CD4-positive, alpha-beta T cell treated with Interleukin-15 for 4 hours (primary cell): ENCODE data around the gene PKD1L1.
"Not testable (repeated sequence)": the region's sequence is repeated elsewhere in the genome, so short reads cannot be mapped to it uniquely, and the experiment has no call there.

Experiments
- DNase-seq: peaks from one replicate; pipeline ENCODE4 v3.0.0-alpha.2; 2020; ENCODE audit warnings: low spot score

PKD1L1 gene

GRCh38 chr7:47794016-47794415, 154.2 kb downstream of the PKD1L1 start:
- DNase-seq: no peak

- not testable (repeated sequence) for DNase-seq
Observed at GRCh38 chr7:47793186-47793585, 155.1 kb downstream of the PKD1L1 start.

GRCh38 chr7:47792521-47793121, 155.6 kb downstream of the PKD1L1 start:
- no peak for DNase-seq

- DNase-seq: no peak
Observed at GRCh38 chr7:47791682-47792081, 156.6 kb downstream of the PKD1L1 start.

GRCh38 chr7:47788083-47788482, 160.2 kb downstream of the PKD1L1 start:
- DNase-seq: no peak

GRCh38 chr7:47787249-47788069, 160.8 kb downstream of the PKD1L1 start:
- DNase-seq: no peak

- DNase-seq: no peak
Observed at GRCh38 chr7:47786557-47787248, 161.6 kb downstream of the PKD1L1 start.

GRCh38 chr7:47785923-47786556, 162.2 kb downstream of the PKD1L1 start:
- DNase-seq: no peak

- no peak for DNase-seq
Observed at GRCh38 chr7:47783456-47784223, 164.6 kb downstream of the PKD1L1 start.

- no peak for DNase-seq
Observed at GRCh38 chr7:47782792-47783191, 165.5 kb downstream of the PKD1L1 start.

GRCh38 chr7:47782022-47782421, 166.2 kb downstream of the PKD1L1 start:
- no peak for DNase-seq

- DNase-seq: no peak
Observed at GRCh38 chr7:47780555-47780954, 167.7 kb downstream of the PKD1L1 start.

GRCh38 chr7:47779341-47779771, 168.9 kb downstream of the PKD1L1 start:
- DNase-seq: no peak

GRCh38 chr7:47778153-47778661, 170.1 kb downstream of the PKD1L1 start:
- DNase-seq: no peak

- DNase-seq: no peak
Observed at GRCh38 chr7:47777531-47778152, 170.6 kb downstream of the PKD1L1 start.

GRCh38 chr7:47776335-47776734, 171.9 kb downstream of the PKD1L1 start:
- no peak for DNase-seq

- DNase-seq: no peak
Observed at GRCh38 chr7:47775238-47775637, 173.0 kb downstream of the PKD1L1 start.

GRCh38 chr7:47772492-47772891, 175.8 kb downstream of the PKD1L1 start:
- no peak for DNase-seq

GRCh38 chr7:47771990-47772360, 176.3 kb downstream of the PKD1L1 start:
- DNase-seq: no peak

GRCh38 chr7:47771336-47771989, 176.8 kb downstream of the PKD1L1 start:
- DNase-seq: no peak

- DNase-seq: no peak
Observed at GRCh38 chr7:47766126-47766525, 182.1 kb downstream of the PKD1L1 start.
